Measurements from ENCODE around the gene MIS18A.
"Not testable (repeated sequence)": the region's sequence is repeated elsewhere in the genome, so short reads cannot be mapped to it uniquely, and the experiment has no call there.

Gene MIS18A

GRCh38 chr21:32270748-32271147 lies 8.1 kb downstream of the MIS18A start:
- ChIA-PET CTCF (no interaction called here), POLR2A (no interaction called here)
- TF ChIP-seq FOXA1 (IDR thresholded peaks at IDR 0.05) (no peak), BHLHE40 (IDR thresholded peaks at IDR 0.05; ENCODE audit: borderline replicate concordance) (no peak), HDGF (IDR thresholded peaks at IDR 0.05; ENCODE audit: borderline replicate concordance) (no peak), ARNT (IDR thresholded peaks at IDR 0.05) (no peak), FOXM1 (IDR thresholded peaks at IDR 0.05; ENCODE audit: borderline replicate concordance) (no peak), LEF1 (IDR thresholded peaks at IDR 0.05; ENCODE audit: borderline replicate concordance) (no peak), NFRKB (IDR thresholded peaks at IDR 0.05) (no peak), CTBP1 (IDR thresholded peaks at IDR 0.05; ENCODE audit: borderline replicate concordance) (no peak), TARDBP (IDR thresholded peaks at IDR 0.05) (no peak), SP1 (IDR thresholded peaks at IDR 0.05) (no peak), ELF4 (IDR thresholded peaks at IDR 0.05) (no peak), SUZ12 (IDR thresholded peaks at IDR 0.05) (no peak), L3MBTL2 (conservative IDR thresholded peaks at IDR 0.05) (no peak), PKNOX1 (IDR thresholded peaks at IDR 0.05) (no peak), ZNF384 (IDR thresholded peaks at IDR 0.05) (no peak), FOXK2 (IDR thresholded peaks at IDR 0.05) (no peak)
- no peak for DNase-seq (ENCODE audit: extremely low spot score)

- CTCF ChIA-PET; POLR2A ChIA-PET; DNase-seq (ENCODE audit: extremely low spot score): not testable (repeated sequence)
Observed at GRCh38 chr21:32265321-32265720, 13.5 kb downstream of the MIS18A start.

GRCh38 chr21:32261929-32262328 lies 16.9 kb downstream of the MIS18A start:
- CTCF ChIA-PET: no interaction called here
- TF ChIP-seq SP1 (IDR thresholded peaks at IDR 0.05) (no peak), ARNT (IDR thresholded peaks at IDR 0.05) (no peak), SUZ12 (IDR thresholded peaks at IDR 0.05) (no peak), FOXK2 (IDR thresholded peaks at IDR 0.05) (no peak), TARDBP (IDR thresholded peaks at IDR 0.05) (no peak), LEF1 (IDR thresholded peaks at IDR 0.05; ENCODE audit: borderline replicate concordance) (no peak), NFRKB (IDR thresholded peaks at IDR 0.05) (no peak), BHLHE40 (IDR thresholded peaks at IDR 0.05; ENCODE audit: borderline replicate concordance) (no peak)
- POLR2A ChIA-PET: no interaction called here
- DNase-seq (ENCODE audit: extremely low spot score): no peak

- TF ChIP-seq HDGF (IDR thresholded peaks at IDR 0.05; ENCODE audit: borderline replicate concordance) (no peak), FOXK2 (IDR thresholded peaks at IDR 0.05) (no peak), SP1 (IDR thresholded peaks at IDR 0.05) (no peak), L3MBTL2 (conservative IDR thresholded peaks at IDR 0.05) (no peak), LEF1 (IDR thresholded peaks at IDR 0.05; ENCODE audit: borderline replicate concordance) (no peak), NFRKB (IDR thresholded peaks at IDR 0.05) (no peak), FOXM1 (IDR thresholded peaks at IDR 0.05; ENCODE audit: borderline replicate concordance) (no peak), ZNF384 (IDR thresholded peaks at IDR 0.05) (no peak), TARDBP (IDR thresholded peaks at IDR 0.05) (no peak), FOXA1 (IDR thresholded peaks at IDR 0.05) (no peak), PKNOX1 (IDR thresholded peaks at IDR 0.05) (no peak), CTBP1 (IDR thresholded peaks at IDR 0.05; ENCODE audit: borderline replicate concordance) (no peak), BHLHE40 (IDR thresholded peaks at IDR 0.05; ENCODE audit: borderline replicate concordance) (no peak), ARNT (IDR thresholded peaks at IDR 0.05) (no peak), SUZ12 (IDR thresholded peaks at IDR 0.05) (no peak), ELF4 (IDR thresholded peaks at IDR 0.05) (no peak)
- no peak for DNase-seq (ENCODE audit: extremely low spot score)
- POLR2A ChIA-PET: no interaction called here
- CTCF ChIA-PET: interaction anchor here (2.4 kb wide), 1 partner anchor 474 kb away, joined by 10 read pairs; no protein-coding TSS in a partner anchor
Observed at GRCh38 chr21:32260130-32260529, 18.7 kb downstream of the MIS18A start.

GRCh38 chr21:32258786-32259048 lies 20.1 kb downstream of the MIS18A start:
- CTCF ChIA-PET: interaction anchor here (1.4 to 2.4 kb wide), 2 partner anchors 393 to 473 kb away, joined by 9 to 10 read pairs; no protein-coding TSS in a partner anchor
- POLR2A ChIA-PET: interaction anchor here (0.8 kb wide), 1 partner anchor 473 kb away, joined by 3 read pairs; no protein-coding TSS in a partner anchor
- not testable (repeated sequence) for DNase-seq (ENCODE audit: extremely low spot score)

- TF ChIP-seq NFRKB (IDR thresholded peaks at IDR 0.05): no peak
- TF ChIP-seq L3MBTL2 (conservative IDR thresholded peaks at IDR 0.05): no peak
- no peak for TF ChIP-seq ZNF384 (IDR thresholded peaks at IDR 0.05)
- no peak for TF ChIP-seq TARDBP (IDR thresholded peaks at IDR 0.05)
- no peak for TF ChIP-seq CTBP1 (IDR thresholded peaks at IDR 0.05; ENCODE audit: borderline replicate concordance)
- no peak for TF ChIP-seq FOXK2 (IDR thresholded peaks at IDR 0.05)
- no peak for TF ChIP-seq SP1 (IDR thresholded peaks at IDR 0.05)
- no peak for TF ChIP-seq HDGF (IDR thresholded peaks at IDR 0.05; ENCODE audit: borderline replicate concordance)
- peak; percentile 84 for DNase-seq (ENCODE audit: extremely low spot score)
- ChIA-PET CTCF (interaction anchor here (0.5 to 2.4 kb wide), 9 partner anchors 9 to 598 kb away, joined by 3 to 10 read pairs (median 4); no protein-coding TSS in a partner anchor), POLR2A (interaction anchor here (0.8 kb wide), 1 partner anchor 472 kb away, joined by 3 read pairs; no protein-coding TSS in a partner anchor)
Observed at GRCh38 chr21:32257962-32258785, 20.7 kb downstream of the MIS18A start.

Measured in HEK293T (cell line).